NCI-H187 treated with DMSO at 0.1 percent for 48 hours (cell line): Measurements from ENCODE around the gene RASSF7.

Experiments
- DNase-seq: peaks from one replicate; lab custom pipeline; 2025; lab: John Stamatoyannopoulos, UW

RASSF7 gene

DNA sequence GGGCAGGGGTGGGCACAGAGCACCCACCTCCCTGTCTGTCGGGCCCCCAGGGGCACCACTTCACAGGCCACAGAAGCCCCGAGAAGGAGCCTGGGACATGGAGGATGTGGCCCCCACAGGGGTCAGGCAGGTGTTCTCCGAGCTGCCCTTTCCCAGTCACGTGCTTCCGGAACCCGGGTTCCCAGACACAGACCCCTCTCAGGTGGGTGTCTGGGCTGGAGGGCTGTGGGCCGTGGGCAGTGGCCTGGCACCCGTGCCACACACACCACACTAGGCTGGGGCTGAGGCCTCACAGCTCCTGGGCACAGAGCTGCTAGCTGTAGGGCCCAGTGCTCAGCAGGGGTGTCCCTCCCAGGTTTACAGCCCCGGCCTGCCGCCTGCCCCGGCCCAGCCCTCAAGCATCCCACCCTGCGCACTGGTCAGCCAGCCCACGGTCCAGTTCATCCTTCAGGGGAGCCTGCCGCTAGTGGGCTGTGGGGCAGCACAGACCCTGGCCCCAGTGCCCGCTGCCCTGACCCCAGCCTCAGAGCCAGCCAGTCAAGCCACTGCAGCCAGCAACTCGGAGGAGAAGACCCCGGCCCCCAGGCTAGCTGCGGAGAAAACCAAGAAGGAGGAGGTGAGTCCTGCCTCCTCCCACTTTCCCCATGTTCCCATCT lies 49.5 kb downstream of the RASSF7 start:
- no peak for DNase-seq

DNA sequence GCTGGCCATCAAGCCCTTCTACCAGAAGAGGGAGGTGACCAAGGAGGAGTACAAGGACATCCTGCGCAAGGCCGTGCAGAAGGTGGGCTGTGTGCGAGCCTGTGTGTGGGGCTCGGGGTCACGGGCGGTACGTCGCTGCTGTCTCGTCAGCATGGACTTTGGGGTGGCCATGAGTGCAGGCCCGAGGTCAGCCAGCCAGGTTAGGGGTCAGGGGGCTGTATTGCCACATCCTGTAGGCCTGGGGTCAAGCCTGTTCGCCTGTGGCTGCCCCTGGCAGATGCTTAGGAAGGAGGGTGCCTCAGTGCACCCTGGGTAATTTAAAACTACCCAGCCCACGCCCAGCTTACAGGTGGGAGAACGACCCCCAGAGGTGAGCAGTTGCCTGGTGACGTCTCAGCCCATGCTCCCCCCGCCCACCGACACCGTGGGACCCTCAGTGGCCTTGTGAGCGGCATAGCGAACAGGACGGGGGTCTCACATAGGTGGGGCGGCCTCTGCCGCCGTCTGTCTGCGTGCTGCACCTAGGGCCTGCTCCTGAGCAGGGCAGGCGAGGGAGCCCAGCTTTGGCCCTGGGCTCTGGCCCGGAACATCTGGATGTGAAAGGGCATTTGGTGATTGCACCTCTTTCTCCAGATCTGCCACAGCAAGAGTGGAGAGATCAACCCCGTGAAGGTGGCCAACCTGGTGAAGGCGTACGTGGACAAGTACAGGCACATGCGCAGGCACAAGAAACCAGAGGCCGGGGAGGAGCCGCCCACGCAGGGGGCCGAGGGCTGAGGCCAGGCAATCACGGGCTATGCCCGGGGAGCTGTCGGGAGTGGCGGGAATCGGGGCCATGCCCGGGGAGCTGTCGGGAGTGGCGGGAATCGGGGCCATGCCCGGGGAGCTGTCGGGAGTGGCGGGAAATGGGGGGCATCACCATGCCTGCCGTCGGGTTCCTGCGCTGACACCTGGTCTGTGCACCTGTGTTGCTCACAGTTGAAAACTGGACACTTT lies 50.5 kb downstream of the RASSF7 start:
- no peak for DNase-seq

DNA sequence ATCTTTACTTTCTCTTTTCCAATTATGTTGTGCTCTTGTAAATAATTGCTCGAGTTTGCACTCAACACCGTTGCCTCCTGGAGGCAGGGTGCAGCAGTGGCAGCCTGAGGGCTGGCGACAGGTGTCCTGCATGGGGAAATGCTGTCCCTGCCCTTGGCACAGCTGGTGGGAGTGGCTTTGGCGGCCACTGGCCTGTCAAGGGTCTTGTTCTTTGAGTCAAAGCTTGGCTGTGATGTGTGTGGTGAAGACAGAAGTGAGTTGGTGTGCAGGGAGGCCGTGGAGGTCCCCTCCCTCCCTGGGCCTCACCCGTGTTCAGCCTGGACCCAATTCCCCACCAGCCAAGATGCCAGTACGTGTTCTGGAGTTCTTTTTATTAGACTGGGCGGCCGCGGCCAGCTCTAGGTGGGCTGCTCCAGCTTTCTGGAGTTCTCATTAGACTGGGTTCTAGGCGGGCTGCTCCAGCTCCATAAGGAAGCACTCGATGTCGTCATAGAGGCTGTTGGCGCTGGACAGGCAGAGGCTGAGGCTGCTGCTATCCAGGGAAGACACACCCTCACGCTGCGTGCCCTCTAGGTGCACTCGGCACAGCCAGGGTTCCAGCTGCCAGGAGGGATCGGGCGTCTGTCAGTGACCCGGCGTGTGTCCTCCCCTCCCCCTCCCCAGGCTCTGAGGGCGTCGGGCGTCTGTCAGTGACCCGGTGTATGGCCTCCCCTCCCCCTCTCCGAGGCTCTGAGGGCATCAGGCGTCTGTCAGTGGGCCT lies 51.6 kb downstream of the RASSF7 start:
- no peak for DNase-seq

DNA sequence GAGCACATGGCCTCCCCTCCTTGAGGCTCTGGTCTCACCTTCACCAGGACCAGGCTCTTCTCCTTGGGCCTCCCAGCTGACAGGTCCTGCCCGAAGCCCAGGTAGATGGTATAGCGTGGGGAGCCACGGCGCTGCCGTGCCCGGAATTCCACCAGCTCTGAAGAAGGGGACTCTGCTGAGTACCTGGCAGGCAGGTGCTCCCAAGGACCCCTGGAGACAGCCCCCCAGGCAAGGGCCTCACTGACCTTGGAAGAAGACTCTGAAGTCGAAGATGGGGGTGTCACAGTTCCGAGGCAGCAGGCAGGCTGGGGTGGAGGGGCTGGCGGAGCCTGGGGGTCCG lies 52.2 kb downstream of the RASSF7 start:
- DNase-seq, result no peak

DNA sequence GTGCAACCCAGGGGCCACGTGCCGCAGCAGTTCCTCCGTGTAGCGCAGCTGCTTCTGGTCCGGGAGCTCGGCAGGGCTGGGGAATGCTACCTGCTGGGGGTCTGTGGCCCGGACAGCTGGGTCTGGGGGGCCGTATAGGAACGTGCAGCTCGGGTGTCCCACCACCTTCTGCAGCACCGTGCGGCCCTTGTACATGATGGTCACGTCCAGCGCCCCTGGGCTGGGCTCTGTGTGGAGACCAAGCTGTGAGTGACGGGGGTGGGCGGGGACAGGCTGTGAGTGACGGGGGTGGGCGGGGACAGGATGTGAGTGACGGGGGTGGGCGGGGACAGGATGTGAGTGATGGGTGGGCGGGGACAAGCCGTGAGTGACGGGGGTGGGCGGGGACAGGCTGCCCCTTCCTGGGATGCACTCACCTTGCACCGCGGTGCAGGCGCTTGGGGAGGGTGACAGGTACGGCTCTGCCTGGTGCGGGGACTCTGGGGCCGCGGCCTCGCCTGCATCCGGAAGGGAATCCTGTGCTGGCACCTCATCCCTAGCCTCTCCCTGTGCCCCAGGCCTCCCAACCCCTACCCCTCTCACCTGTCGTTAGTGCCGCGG lies 52.7 kb downstream of the RASSF7 start:
- DNase-seq, result peak; percentile 10
